ENCODE measurements around the gene CRYZL1.

Gene CRYZL1

DNA sequence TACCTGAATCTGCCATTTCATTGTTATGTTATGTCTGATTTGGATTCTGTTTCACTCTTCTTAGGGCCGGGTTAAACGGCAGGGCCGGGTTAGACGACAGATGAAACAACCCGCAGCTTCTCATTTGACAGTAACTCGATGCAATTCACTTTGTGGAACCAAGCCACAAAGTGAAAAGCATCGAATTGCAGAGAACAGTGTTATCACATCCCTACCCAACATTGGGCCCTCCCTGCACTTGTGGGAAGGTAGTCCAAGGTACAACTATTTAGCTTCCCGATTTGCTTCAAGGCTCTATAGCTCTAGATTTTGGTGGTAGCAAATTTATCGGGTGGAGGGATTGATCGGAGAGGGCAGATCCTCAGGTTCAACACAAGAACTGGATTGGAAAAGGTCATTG is 81.7 kb downstream of the CRYZL1 start:
- Histone ChIP-seq H3K4me1 (ENCODE audit: control insufficient read depth, insufficient read depth, low read length) (no peaks in the 10 kb centered on the region), H3K27me3 (ENCODE audit: control insufficient read depth, insufficient read depth, low read length) (no peaks in the 10 kb centered on the region), H3K9ac (ENCODE audit: low read length) (no peak overlapping the region), H3K9me3 (ENCODE audit: control insufficient read depth, insufficient read depth, low read depth, low read length) (no peaks in the 10 kb centered on the region), H3K36me3 (ENCODE audit: control insufficient read depth, insufficient read depth, low read length) (peaks cover 90% of the 10 kb centered on the region), H3K27ac (ENCODE audit: low read depth, low read length) (no peak overlapping the region), H3K4me3 (ENCODE audit: low read depth, low read length) (no peak overlapping the region)

DNA sequence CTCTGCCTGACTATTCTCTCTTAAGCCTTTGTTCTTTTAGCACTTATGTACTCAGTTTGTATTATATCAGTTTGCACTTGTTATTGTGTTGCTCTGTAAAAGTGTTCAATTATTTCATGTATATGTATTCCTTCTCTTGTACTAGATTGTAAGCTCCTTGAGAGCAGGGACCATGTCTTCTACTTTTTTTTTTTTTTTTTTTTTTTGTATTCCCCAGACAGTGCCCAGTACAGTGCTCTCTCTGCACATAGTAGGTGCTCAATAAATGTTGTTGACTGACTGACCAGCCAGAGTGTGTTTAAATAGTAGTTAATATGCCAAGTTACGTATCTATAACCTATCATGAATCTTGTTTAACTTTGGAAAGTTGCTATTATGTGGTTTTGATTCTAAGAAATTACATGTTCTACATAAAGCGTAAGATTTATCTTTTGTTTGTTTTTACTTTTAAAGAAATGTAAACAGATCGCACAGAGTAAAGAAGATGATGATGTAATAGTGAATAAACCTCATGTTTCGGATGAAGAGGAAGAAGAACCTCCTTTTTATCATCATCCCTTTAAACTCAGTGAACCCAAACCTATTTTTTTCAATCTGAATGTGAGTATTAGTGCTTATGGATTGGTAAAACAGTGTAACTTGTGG is 82.6 kb downstream of the CRYZL1 start:
- Histone ChIP-seq H3K27ac (ENCODE audit: low read depth, low read length) (no peak overlapping the region), H3K36me3 (ENCODE audit: control insufficient read depth, insufficient read depth, low read length) (peaks cover 94% of the 10 kb centered on the region), H3K4me3 (ENCODE audit: low read depth, low read length) (no peak overlapping the region), H3K9ac (ENCODE audit: low read length) (no peak overlapping the region), H3K4me1 (ENCODE audit: control insufficient read depth, insufficient read depth, low read length) (no peaks in the 10 kb centered on the region), H3K9me3 (ENCODE audit: control insufficient read depth, insufficient read depth, low read depth, low read length) (no peaks in the 10 kb centered on the region), H3K27me3 (ENCODE audit: control insufficient read depth, insufficient read depth, low read length) (no peaks in the 10 kb centered on the region)

DNA sequence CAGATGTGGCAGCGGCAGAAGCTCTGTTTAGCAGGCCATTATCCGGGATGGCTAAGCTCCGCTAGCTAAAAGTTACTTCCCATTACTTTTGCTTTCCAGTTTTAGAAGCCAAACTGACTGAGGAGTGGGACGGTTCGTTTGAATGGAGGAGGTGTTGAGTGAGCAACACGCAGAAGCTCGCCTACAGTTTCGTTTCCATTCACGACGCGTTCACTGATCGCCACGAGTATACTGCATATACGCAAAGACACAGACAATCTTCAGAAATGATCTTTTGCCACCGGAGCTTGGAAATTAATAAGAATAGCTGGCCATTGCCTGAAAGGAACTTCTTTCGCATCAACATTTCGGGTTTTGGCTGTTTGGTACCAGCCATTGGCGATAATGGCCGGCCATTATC is 84.1 kb downstream of the CRYZL1 start:
- Histone ChIP-seq H3K4me3 (ENCODE audit: low read depth, low read length) (no peak overlapping the region), H3K9me3 (ENCODE audit: control insufficient read depth, insufficient read depth, low read depth, low read length) (no peaks in the 10 kb centered on the region), H3K36me3 (ENCODE audit: control insufficient read depth, insufficient read depth, low read length) (peaks cover 96% of the 10 kb centered on the region), H3K27me3 (ENCODE audit: control insufficient read depth, insufficient read depth, low read length) (no peaks in the 10 kb centered on the region), H3K27ac (ENCODE audit: low read depth, low read length) (no peak overlapping the region), H3K4me1 (ENCODE audit: control insufficient read depth, insufficient read depth, low read length) (no peaks in the 10 kb centered on the region), H3K9ac (ENCODE audit: low read length) (no peak overlapping the region)

DNA sequence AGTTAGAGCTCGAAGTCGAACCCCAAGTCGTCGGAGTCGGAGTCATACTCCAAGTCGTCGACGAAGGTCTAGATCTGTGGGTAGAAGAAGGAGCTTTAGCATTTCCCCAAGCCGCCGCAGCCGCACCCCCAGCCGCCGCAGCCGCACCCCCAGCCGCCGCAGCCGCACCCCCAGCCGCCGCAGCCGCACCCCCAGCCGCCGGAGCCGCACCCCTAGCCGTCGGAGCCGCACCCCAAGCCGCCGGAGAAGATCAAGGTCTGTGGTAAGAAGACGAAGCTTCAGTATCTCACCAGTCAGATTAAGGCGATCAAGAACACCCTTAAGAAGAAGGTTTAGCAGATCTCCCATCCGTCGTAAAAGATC is 86.6 kb downstream of the CRYZL1 start:
- H3K27me3 ChIP-seq (ENCODE audit: control insufficient read depth, insufficient read depth, low read length), result no peaks in the 10 kb centered on the region
- no peak overlapping the region for H3K27ac ChIP-seq (ENCODE audit: low read depth, low read length)
- no peak overlapping the region for H3K4me3 ChIP-seq (ENCODE audit: low read depth, low read length)
- H3K4me1 ChIP-seq (ENCODE audit: control insufficient read depth, insufficient read depth, low read length), result no peaks in the 10 kb centered on the region
- no peaks in the 10 kb centered on the region for H3K9me3 ChIP-seq (ENCODE audit: control insufficient read depth, insufficient read depth, low read depth, low read length)
- peaks cover 97% of the 10 kb centered on the region for H3K36me3 ChIP-seq (ENCODE audit: control insufficient read depth, insufficient read depth, low read length)
- no peak overlapping the region for H3K9ac ChIP-seq (ENCODE audit: low read length)

DNA sequence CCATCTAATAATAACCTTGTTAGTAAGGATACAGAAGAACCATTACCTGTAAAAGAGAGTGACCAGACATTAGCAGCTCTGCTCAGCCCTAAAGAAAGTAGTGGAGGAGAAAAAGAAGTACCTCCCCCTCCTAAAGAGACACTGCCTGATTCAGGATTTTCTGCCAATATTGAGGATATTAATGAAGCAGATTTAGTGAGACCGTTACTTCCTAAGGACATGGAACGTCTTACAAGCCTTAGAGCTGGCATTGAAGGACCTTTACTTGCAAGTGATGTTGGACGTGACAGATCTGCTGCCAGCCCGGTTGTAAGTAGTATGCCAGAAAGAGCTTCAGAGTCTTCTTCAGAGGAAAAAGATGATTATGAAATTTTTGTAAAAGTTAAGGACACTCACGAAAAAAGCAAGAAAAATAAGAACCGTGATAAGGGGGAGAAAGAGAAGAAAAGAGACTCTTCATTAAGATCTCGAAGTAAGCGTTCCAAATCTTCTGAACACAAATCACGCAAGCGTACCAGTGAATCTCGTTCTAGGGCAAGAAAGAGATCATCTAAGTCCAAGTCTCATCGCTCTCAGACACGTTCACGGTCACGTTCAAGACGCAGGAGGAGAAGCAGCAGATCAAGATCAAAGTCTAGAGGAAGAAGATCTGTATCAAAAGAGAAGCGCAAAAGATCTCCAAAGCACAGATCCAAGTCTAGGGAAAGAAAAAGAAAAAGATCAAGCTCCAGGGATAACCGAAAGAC is 87.1 kb downstream of the CRYZL1 start:
- no peaks in the 10 kb centered on the region for H3K9me3 ChIP-seq (ENCODE audit: control insufficient read depth, insufficient read depth, low read depth, low read length)
- no peak overlapping the region for H3K4me3 ChIP-seq (ENCODE audit: low read depth, low read length)
- H3K9ac ChIP-seq (ENCODE audit: low read length), result no peak overlapping the region
- H3K36me3 ChIP-seq (ENCODE audit: control insufficient read depth, insufficient read depth, low read length), result peaks cover 97% of the 10 kb centered on the region
- H3K27me3 ChIP-seq (ENCODE audit: control insufficient read depth, insufficient read depth, low read length), result no peaks in the 10 kb centered on the region
- no peaks in the 10 kb centered on the region for H3K4me1 ChIP-seq (ENCODE audit: control insufficient read depth, insufficient read depth, low read length)
- H3K27ac ChIP-seq (ENCODE audit: low read depth, low read length), result no peak overlapping the region

DNA sequence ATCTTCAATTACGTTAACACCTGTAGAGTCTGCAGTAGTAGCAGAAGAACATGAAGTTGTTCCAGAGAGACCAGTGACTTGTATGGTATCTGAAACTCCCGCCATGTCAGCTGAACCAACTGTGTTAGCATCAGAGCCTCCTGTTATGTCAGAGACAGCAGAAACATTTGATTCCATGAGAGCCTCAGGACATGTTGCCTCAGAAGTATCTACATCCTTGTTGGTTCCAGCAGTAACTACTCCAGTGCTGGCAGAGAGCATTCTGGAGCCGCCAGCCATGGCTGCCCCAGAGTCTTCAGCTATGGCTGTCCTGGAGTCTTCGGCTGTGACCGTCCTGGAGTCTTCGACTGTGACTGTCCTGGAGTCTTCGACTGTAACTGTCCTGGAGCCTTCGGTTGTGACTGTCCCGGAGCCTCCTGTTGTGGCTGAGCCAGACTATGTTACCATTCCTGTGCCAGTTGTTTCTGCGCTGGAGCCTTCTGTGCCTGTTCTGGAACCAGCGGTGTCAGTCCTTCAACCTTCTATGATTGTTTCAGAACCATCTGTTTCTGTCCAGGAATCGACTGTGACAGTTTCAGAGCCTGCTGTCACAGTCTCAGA is 88.4 kb downstream of the CRYZL1 start:
- Histone ChIP-seq H3K27me3 (ENCODE audit: control insufficient read depth, insufficient read depth, low read length) (no peaks in the 10 kb centered on the region), H3K27ac (ENCODE audit: low read depth, low read length) (no peak overlapping the region), H3K36me3 (ENCODE audit: control insufficient read depth, insufficient read depth, low read length) (peaks cover 97% of the 10 kb centered on the region), H3K4me3 (ENCODE audit: low read depth, low read length) (no peak overlapping the region), H3K4me1 (ENCODE audit: control insufficient read depth, insufficient read depth, low read length) (no peaks in the 10 kb centered on the region), H3K9ac (ENCODE audit: low read length) (no peak overlapping the region), H3K9me3 (ENCODE audit: control insufficient read depth, insufficient read depth, low read depth, low read length) (no peaks in the 10 kb centered on the region)

DNA sequence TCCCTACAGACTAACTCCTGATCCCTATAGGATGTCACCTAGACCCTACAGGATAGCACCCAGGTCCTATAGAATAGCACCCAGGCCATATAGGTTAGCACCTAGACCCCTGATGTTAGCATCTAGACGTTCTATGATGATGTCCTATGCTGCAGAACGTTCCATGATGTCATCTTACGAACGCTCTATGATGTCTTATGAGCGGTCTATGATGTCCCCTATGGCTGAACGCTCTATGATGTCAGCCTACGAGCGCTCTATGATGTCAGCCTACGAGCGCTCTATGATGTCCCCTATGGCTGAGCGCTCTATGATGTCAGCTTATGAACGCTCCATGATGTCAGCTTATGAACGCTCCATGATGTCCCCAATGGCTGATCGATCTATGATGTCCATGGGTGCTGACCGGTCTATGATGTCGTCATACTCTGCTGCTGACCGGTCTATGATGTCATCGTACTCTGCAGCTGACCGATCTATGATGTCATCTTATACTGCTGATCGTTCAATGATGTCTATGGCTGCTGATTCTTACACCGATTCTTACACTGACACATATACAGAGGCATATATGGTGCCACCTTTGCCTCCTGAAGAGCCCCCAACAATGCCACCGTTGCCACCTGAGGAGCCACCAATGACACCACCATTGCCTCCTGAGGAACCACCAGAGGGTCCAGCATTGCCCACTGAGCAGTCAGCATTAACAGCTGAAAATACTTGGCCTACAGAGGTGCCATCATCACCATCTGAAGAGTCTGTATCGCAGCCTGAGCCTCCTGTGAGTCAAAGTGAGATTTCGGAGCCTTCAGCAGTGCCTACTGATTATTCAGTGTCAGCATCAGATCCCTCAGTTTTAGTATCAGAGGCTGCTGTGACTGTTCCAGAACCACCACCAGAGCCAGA is 89.2 kb downstream of the CRYZL1 start:
- H3K36me3 ChIP-seq (ENCODE audit: control insufficient read depth, insufficient read depth, low read length), result peaks cover 95% of the 10 kb centered on the region
- H3K4me3 ChIP-seq (ENCODE audit: low read depth, low read length), result no peak overlapping the region
- H3K27ac ChIP-seq (ENCODE audit: low read depth, low read length), result no peak overlapping the region
- H3K4me1 ChIP-seq (ENCODE audit: control insufficient read depth, insufficient read depth, low read length), result no peaks in the 10 kb centered on the region
- H3K9me3 ChIP-seq (ENCODE audit: control insufficient read depth, insufficient read depth, low read depth, low read length), result no peaks in the 10 kb centered on the region
- no peaks in the 10 kb centered on the region for H3K27me3 ChIP-seq (ENCODE audit: control insufficient read depth, insufficient read depth, low read length)
- no peak overlapping the region for H3K9ac ChIP-seq (ENCODE audit: low read length)

DNA sequence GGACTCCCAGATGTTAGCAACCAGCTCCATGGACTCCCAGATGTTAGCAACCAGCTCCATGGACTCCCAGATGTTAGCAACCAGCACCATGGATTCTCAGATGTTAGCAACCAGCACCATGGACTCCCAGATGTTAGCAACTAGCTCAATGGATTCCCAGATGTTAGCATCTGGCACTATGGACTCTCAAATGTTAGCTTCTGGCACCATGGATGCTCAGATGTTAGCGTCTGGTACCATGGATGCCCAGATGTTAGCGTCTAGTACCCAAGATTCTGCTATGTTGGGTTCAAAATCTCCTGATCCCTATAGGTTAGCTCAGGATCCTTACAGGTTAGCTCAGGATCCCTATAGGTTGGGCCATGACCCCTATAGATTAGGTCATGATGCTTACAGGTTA is 89.9 kb downstream of the CRYZL1 start:
- no peak overlapping the region for H3K27ac ChIP-seq (ENCODE audit: low read depth, low read length)
- no peaks in the 10 kb centered on the region for H3K4me1 ChIP-seq (ENCODE audit: control insufficient read depth, insufficient read depth, low read length)
- H3K36me3 ChIP-seq (ENCODE audit: control insufficient read depth, insufficient read depth, low read length), result peaks cover 95% of the 10 kb centered on the region
- H3K27me3 ChIP-seq (ENCODE audit: control insufficient read depth, insufficient read depth, low read length), result no peaks in the 10 kb centered on the region
- H3K4me3 ChIP-seq (ENCODE audit: low read depth, low read length), result no peak overlapping the region
- no peaks in the 10 kb centered on the region for H3K9me3 ChIP-seq (ENCODE audit: control insufficient read depth, insufficient read depth, low read depth, low read length)
- no peak overlapping the region for H3K9ac ChIP-seq (ENCODE audit: low read length)

DNA sequence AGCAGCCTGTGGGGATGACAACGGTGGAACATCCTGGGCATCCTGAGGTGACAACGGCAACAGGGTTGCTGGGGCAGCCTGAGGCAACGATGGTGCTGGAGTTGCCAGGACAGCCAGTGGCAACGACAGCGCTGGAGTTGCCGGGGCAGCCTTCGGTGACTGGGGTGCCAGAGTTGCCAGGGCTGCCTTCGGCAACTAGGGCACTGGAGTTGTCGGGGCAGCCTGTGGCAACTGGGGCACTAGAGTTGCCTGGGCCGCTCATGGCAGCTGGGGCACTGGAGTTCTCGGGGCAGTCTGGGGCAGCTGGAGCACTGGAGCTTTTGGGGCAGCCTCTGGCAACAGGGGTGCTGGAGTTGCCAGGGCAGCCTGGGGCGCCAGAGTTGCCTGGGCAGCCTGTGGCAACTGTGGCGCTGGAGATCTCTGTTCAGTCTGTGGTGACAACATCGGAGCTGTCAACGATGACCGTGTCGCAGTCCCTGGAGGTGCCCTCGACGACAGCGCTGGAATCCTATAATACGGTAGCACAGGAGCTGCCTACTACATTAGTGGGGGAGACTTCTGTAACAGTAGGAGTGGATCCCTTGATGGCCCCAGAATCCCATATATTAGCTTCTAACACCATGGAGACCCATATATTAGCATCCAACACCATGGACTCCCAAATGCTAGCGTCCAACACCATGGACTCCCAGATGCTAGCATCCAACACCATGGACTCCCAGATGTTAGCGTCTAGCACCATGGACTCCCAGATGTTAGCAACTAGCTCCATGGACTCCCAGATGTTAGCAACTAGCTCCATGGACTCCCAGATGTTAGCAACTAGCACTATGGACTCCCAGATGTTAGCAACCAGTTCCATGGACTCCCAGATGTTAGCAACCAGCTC is 90.5 kb downstream of the CRYZL1 start:
- Histone ChIP-seq H3K27me3 (ENCODE audit: control insufficient read depth, insufficient read depth, low read length) (no peaks in the 10 kb centered on the region), H3K36me3 (ENCODE audit: control insufficient read depth, insufficient read depth, low read length) (peaks cover 96% of the 10 kb centered on the region), H3K4me1 (ENCODE audit: control insufficient read depth, insufficient read depth, low read length) (no peaks in the 10 kb centered on the region), H3K27ac (ENCODE audit: low read depth, low read length) (no peak overlapping the region), H3K4me3 (ENCODE audit: low read depth, low read length) (no peak overlapping the region), H3K9ac (ENCODE audit: low read length) (no peak overlapping the region), H3K9me3 (ENCODE audit: control insufficient read depth, insufficient read depth, low read depth, low read length) (no peaks in the 10 kb centered on the region)

Data from HUES6 (cell line).